Endothelial cell of umbilical vein (primary cell): ENCODE data around the gene SQOR. TPM values are rescaled to one million over a fixed set of nuclear protein-coding genes. Genes with fewer than 3 reads are reported as not detected.

Source experiments
- BruUV-seq: library from RNA; stranded (reverse); fragments of 400-500 nt; replicated peaks from 2 replicates; lab custom pipeline; 2021; lab: Mats Ljungman, UMichigan
- CTCF ChIA-PET: fragments of 300-600, 350-600 bp; sonication (Branson Sonifier 250); formaldehyde crosslinking; loops from one replicate; lab custom pipeline; 2021; ENCODE audit warnings: antibody characterized with exemption, inconsistent platforms; lab: Charles Lee
- POLR2A ChIA-PET: fragments of 300-600, 350-600 bp; sonication (Branson Sonifier 250); formaldehyde crosslinking; loops from one replicate; lab custom pipeline; 2021; ENCODE audit warnings: antibody characterized with exemption, inconsistent platforms; lab: Charles Lee
- DNase-seq: peaks from one replicate; pipeline ENCODE4 v3.0.0-alpha.2; 2011; ENCODE audit warnings: low read depth, low spot score
- FAIRE-seq: peaks from 2 replicates; lab custom pipeline; 2011; peaks lifted over from hg19 to GRCh38; lab: Jason Lieb, UNC
- H2AFZ ChIP-seq: 2 replicates; pipeline ENCODE4 v1.6.0; 2012; ENCODE audit warnings: low read depth, low read length, control low read depth, inconsistent platforms
- H3K27ac ChIP-seq: 2 replicates; pipeline ENCODE4 v1.5.1; 2011; ENCODE audit warnings: low read depth, mild to moderate bottlenecking, control low read depth, low read length, moderate library complexity; ENCODE audit not compliant: insufficient read depth
- H3K27me3 ChIP-seq, 2 experiments: 2 replicates each; pipeline versions ENCODE4 v1.6.0 to v1.6.1; 2011; ENCODE audit warnings: low read length in 2 of 2, mixed read lengths in 1 of 2; ENCODE audit not compliant: control insufficient read depth in 2 of 2, insufficient read depth in 2 of 2
- H3K36me3 ChIP-seq, 2 experiments: 2 replicates in 1 of 2; 3 replicates in 1 of 2; pipeline ENCODE4 v1.5.1; 2011; ENCODE audit warnings: low read length in 2 of 2, mild to moderate bottlenecking in 1 of 2, moderate library complexity in 1 of 2; ENCODE audit not compliant: control insufficient read depth in 2 of 2, insufficient read depth in 2 of 2; ENCODE audit errors: extremely low read depth in 1 of 2
- H3K4me1 ChIP-seq: 3 replicates; pipeline ENCODE4 v1.5.1; 2011; ENCODE audit warnings: mild to moderate bottlenecking, low read length; ENCODE audit not compliant: control insufficient read depth, insufficient read depth; ENCODE audit errors: extremely low read depth
- H3K4me2 ChIP-seq: 2 replicates; pipeline ENCODE4 v1.6.1; 2011; ENCODE audit warnings: low read length, control low read depth, mixed read lengths; ENCODE audit not compliant: insufficient read depth
- H3K4me3 ChIP-seq, 3 experiments: fragments of 200-600 bp in 1 of 3; sonication (generic), shearing (Covaris generic) in 1 of 3; replicated peaks in 1 of 3; 2 replicates each; pipeline ENCODE4 v1.5.1; 2011 to 2016; ENCODE audit warnings: control low read depth in 3 of 3, low read length in 3 of 3, mild to moderate bottlenecking in 2 of 3, inconsistent platforms in 1 of 3, low read depth in 1 of 3, moderate library complexity in 1 of 3; ENCODE audit not compliant: insufficient read depth in 1 of 3
- H3K79me2 ChIP-seq: 2 replicates; pipeline ENCODE4 v1.6.0; 2012; ENCODE audit warnings: low read length, inconsistent platforms; ENCODE audit not compliant: control insufficient read depth, insufficient read depth
- H3K9ac ChIP-seq: replicated peaks from 2 replicates; pipeline ENCODE3; 2011; ENCODE audit warnings: low read length, control low read depth; ENCODE audit not compliant: insufficient read depth; ENCODE audit errors: extremely low read depth
- H3K9me1 ChIP-seq: replicated peaks from 3 replicates; pipeline ENCODE4 v1.6.0; 2011; ENCODE audit warnings: mild to moderate bottlenecking, low read length; ENCODE audit not compliant: control insufficient read depth, insufficient read depth; ENCODE audit errors: extremely low read depth
- H3K9me3 ChIP-seq: replicated peaks from 2 replicates; pipeline ENCODE4 v1.5.1; 2012; ENCODE audit warnings: low read length, inconsistent platforms; ENCODE audit not compliant: control insufficient read depth, insufficient read depth
- H4K20me1 ChIP-seq: replicated peaks from 2 replicates; pipeline ENCODE3; 2011; ENCODE audit warnings: mild to moderate bottlenecking, low read length; ENCODE audit not compliant: control insufficient read depth, insufficient read depth; ENCODE audit errors: extremely low read depth
- EZH2 ChIP-seq: IDR thresholded peaks from 2 replicates; pipeline ENCODE4 v1.6.1; 2012; ENCODE audit warnings: borderline replicate concordance, low read depth, mild to moderate bottlenecking, moderate library complexity, low read length, inconsistent platforms; ENCODE audit not compliant: severe bottlenecking
- FOS ChIP-seq: IDR thresholded peaks from 2 replicates; pipeline ENCODE4 v1.6.1; 2011; ENCODE audit warnings: mild to moderate bottlenecking, low read length, moderate library complexity, borderline replicate concordance; ENCODE audit not compliant: insufficient read depth
- GATA2 ChIP-seq: IDR thresholded peaks from 2 replicates; pipeline ENCODE4 v1.7.0; 2011; ENCODE audit warnings: low read depth, mild to moderate bottlenecking, moderate library complexity, mixed read lengths, low read length; ENCODE audit not compliant: insufficient read length, insufficient read depth
- JUN ChIP-seq: IDR thresholded peaks from 2 replicates; pipeline ENCODE4 v1.6.1; 2011; ENCODE audit warnings: borderline replicate concordance, low read depth; ENCODE audit not compliant: insufficient read length, insufficient read depth
- MYC ChIP-seq: IDR thresholded peaks from one replicate; pipeline ENCODE4 v1.6.1; 2011; ENCODE audit warnings: mild to moderate bottlenecking, low read depth, low read length
- POLR2A ChIP-seq: IDR thresholded peaks from 2 replicates; pipeline ENCODE4 v1.6.1; 2012; ENCODE audit warnings: low read depth, mild to moderate bottlenecking, control low read depth, low read length
- POLR2AphosphoS5 ChIP-seq: IDR thresholded peaks from 2 replicates; pipeline ENCODE4 v1.6.1; 2012; ENCODE audit warnings: low read depth, mild to moderate bottlenecking, control low read depth, low read length, moderate library complexity; ENCODE audit not compliant: insufficient read depth
- dilution Hi-C: fragments of 300-500 bp; cut with MboI; formaldehyde crosslinking; loops from one replicate; pipeline ENCODE4 v1.15.0; 2019; ENCODE audit warnings: low sequenced_read_pairs; ENCODE audit not compliant: extremely low pct_ligation_motif_present
- intact Hi-C: fragments of 100-400 bp; cut with micrococcal nuclease; formaldehyde crosslinking; loops from one replicate; pipeline ENCODE4 v1.10.0; 2022
- polyA plus RNA-seq, 4 experiments: library from polyadenylated mRNA; depleted of rRNA in 3 of 4; stranded (reverse) in 3 of 4; unstranded in 1 of 4; fragments of >200 nt; gene quantifications; 2 replicates each; pipeline versions ENCODE4 v1.2.1 to v1.2.3, GENCODE V29; 2011 to 2012; ENCODE audit warnings: missing spikeins in 1 of 4
- total RNA-seq: library from RNA; stranded (reverse); gene quantifications from 2 replicates; pipeline ENCODE4 v1.2.3, GENCODE V29; 2021
- TF ChIP-seq, protein P1 (sequence below): IDR thresholded peaks from 2 replicates; pipeline ENCODE4 v1.6.1; 2011; ENCODE audit not compliant: insufficient read depth, insufficient read length
- TF ChIP-seq, protein P2 (sequence below), 2 donors: IDR thresholded peaks; 1 replicate in 1 of 2; 2 replicates in 1 of 2; pipeline ENCODE4 v1.5.1; 2011; ENCODE audit warnings: low read length in 2 of 2, mild to moderate bottlenecking in 2 of 2, moderate library complexity in 2 of 2, control low read depth in 1 of 2, inconsistent platforms in 1 of 2, low read depth in 1 of 2; ENCODE audit not compliant: insufficient read depth in 1 of 2; ENCODE audit errors: extremely low read depth in 1 of 2

The SQOR gene
- total and polyA plus RNA-seq, 2 donors (not counting 3 experiments of a cell fraction or from before 2014, with no cell fraction given), result 12.9 to 17.9 TPM

DNA sequence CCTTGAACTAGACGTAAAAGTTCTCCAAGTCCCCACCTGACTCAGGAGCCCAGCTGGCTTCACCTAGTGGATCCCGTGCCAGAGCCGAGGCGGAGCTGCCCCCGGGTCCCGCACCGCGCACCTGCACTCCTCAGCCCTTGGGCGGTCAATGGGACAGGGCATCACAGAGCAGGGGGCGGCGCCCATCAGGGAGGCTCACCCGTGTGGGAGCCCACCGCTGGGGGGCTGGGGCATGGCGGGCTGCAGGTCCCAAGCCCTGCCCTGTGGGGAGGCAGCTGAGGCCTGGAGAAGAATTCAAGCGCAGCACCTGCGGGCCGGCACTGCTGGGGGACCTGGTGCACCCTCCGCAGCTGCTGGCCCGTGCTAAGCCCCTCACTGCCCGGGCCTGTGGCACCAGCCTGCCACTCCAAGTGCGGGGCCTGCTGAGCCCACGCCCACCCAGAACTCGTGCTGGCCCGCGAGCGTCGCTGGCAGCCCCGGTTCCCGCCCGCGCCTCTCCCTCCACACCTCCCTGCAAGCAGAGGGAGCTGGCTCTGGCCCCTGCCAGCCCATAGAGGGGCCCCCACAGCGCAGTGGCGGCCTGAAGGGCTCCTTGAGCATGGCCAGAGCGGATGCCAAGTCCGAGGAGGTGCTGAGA lies 16.2 kb downstream of the SQOR start:
- Histone ChIP-seq H3K9ac (no peak overlapping the region), H3K36me3 (no peaks in the 10 kb centered on the region), H4K20me1 (no peaks in the 10 kb centered on the region), H3K79me2 (no peaks in the 10 kb centered on the region), H3K4me3 (no peak overlapping the region), H3K4me1 (no peaks in the 10 kb centered on the region), H3K9me1 (no peaks in the 10 kb centered on the region), H3K27me3 (no peaks in the 10 kb centered on the region), H2AFZ (no peak overlapping the region), H3K4me2 (no peak overlapping the region), H3K9me3 (no peaks in the 10 kb centered on the region), H3K27ac (no peak overlapping the region)
- intact Hi-C loops, result no loop called here
- ChIA-PET CTCF (interaction anchor here (0.9 kb wide), 1 partner anchor 235 kb away, joined by 3 read pairs; no protein-coding TSS in a partner anchor), POLR2A (no interaction called here)
- no peak for TF ChIP-seq GATA2
- no peak for TF ChIP-seq JUN
- TF ChIP-seq FOS, result no peak
- BruUV-seq, result no TSS peak
- FAIRE-seq (no peak), DNase-seq (no peak)
- dilution Hi-C loops, result no loop called here

DNA sequence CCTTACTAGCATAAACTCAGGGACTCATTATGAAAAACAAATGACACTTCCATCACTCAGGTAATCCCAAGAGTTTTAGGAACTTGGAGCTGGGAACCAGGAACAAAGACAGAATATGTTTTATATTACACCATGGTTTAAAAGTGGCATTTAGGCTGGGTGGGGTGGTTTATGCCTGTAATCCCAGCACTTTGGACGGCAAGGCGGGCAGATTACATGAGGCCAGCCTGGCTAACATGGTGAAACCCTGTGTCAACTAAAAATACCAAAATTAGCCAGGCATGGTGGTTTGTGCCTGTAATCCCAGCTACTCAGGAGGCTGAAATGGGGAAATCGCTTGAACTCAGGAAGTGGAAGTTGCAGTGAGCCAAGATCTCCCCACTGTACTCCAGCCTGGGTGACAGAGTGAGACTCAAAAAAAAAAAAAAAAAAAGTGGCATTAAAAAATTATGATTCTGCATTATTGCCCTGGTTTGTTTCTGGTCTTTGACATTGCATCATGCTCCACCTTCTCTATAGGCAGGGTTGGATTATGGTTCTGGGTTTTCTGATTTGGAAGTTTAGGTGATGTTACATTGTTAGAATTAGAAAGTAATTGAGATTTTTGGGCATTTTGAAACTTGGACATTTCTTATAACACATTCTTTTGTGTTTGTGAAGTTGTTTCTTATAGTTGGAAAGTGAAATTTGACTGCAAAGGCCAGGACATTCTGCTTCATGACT lies 19.0 kb downstream of the SQOR start:
- Histone ChIP-seq H4K20me1 (no peaks in the 10 kb centered on the region), H3K36me3 (no peaks in the 10 kb centered on the region), H3K4me1 (no peaks in the 10 kb centered on the region), H3K9ac (no peak overlapping the region), H3K27ac (no peak overlapping the region), H3K9me1 (no peaks in the 10 kb centered on the region), H3K4me2 (no peak overlapping the region), H3K9me3 (no peaks in the 10 kb centered on the region), H2AFZ (no peak overlapping the region), H3K27me3 (no peaks in the 10 kb centered on the region), H3K4me3 (no peak overlapping the region), H3K79me2 (no peaks in the 10 kb centered on the region)
- no TSS peak for BruUV-seq
- POLR2A ChIA-PET, result no interaction called here
- dilution Hi-C loops, result no loop called here
- CTCF ChIA-PET, result interaction anchor here (0.5 to 1.7 kb wide), 3 partner anchors 12 to 380 kb away, joined by 3 to 6 read pairs (median 3); no protein-coding TSS in a partner anchor
- TF ChIP-seq JUN (no peak), FOS (no peak), POLR2A (no peak), POLR2AphosphoS5 (no peak), EZH2 (no peak), MYC (no peak), GATA2 (no peak)
- TF ChIP-seq, protein P1, sequence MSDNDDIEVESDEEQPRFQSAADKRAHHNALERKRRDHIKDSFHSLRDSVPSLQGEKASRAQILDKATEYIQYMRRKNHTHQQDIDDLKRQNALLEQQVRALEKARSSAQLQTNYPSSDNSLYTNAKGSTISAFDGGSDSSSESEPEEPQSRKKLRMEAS, result no peak
- TF ChIP-seq, protein P2, sequence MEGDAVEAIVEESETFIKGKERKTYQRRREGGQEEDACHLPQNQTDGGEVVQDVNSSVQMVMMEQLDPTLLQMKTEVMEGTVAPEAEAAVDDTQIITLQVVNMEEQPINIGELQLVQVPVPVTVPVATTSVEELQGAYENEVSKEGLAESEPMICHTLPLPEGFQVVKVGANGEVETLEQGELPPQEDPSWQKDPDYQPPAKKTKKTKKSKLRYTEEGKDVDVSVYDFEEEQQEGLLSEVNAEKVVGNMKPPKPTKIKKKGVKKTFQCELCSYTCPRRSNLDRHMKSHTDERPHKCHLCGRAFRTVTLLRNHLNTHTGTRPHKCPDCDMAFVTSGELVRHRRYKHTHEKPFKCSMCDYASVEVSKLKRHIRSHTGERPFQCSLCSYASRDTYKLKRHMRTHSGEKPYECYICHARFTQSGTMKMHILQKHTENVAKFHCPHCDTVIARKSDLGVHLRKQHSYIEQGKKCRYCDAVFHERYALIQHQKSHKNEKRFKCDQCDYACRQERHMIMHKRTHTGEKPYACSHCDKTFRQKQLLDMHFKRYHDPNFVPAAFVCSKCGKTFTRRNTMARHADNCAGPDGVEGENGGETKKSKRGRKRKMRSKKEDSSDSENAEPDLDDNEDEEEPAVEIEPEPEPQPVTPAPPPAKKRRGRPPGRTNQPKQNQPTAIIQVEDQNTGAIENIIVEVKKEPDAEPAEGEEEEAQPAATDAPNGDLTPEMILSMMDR (IDR thresholded peaks at IDR 0.05; ENCODE audit: extremely low read depth in 1 of 2, insufficient read depth in 1 of 2, low read depth in 1 of 2, low read length in 2 of 2), result no peak
- intact Hi-C loops, result no loop called here
- FAIRE-seq, result no peak
- DNase-seq, result no peak
